Panc1 (cell line): Measurements from ENCODE around the gene SLC10A7.

ENCODE experiments used
- POLR2AphosphoS5 ChIP-seq: IDR thresholded peaks from 2 replicates; pipeline ENCODE4 v1.6.1; 2012; ENCODE audit warnings: mild to moderate bottlenecking, low read depth, low read length, moderate library complexity
- TF ChIP-seq, protein P1 (sequence below): fragments of 450-650 bp; IDR thresholded peaks from 2 replicates; pipeline ENCODE4 v1.5.1; 2017; ENCODE audit warnings: mild to moderate bottlenecking

DNA sequence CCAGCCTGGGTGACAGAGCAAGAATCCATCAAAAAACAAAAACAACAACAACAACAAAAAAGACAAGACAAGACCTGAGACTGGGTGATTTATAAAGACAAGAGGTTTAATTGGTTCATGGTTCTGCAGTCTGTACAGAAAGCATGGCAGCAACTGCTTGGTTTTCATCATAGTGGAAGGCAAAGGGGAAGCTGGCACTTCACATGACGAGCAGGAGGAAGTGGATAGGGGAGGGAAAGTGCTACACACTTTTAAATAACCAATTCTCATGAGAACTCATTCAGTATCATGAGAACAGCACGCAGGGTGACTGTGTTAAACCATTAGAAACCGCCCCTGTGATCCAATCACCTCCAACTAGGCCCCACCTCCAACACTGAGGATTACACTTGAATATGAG, 28.4 kb upstream of the SLC10A7 start:
- TF ChIP-seq, protein P1, sequence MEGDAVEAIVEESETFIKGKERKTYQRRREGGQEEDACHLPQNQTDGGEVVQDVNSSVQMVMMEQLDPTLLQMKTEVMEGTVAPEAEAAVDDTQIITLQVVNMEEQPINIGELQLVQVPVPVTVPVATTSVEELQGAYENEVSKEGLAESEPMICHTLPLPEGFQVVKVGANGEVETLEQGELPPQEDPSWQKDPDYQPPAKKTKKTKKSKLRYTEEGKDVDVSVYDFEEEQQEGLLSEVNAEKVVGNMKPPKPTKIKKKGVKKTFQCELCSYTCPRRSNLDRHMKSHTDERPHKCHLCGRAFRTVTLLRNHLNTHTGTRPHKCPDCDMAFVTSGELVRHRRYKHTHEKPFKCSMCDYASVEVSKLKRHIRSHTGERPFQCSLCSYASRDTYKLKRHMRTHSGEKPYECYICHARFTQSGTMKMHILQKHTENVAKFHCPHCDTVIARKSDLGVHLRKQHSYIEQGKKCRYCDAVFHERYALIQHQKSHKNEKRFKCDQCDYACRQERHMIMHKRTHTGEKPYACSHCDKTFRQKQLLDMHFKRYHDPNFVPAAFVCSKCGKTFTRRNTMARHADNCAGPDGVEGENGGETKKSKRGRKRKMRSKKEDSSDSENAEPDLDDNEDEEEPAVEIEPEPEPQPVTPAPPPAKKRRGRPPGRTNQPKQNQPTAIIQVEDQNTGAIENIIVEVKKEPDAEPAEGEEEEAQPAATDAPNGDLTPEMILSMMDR = no peak
- TF ChIP-seq POLR2AphosphoS5 = no peak
